Limb (tissue), 2 donors: Measurements from ENCODE around the gene GJB2.

Source experiments
- DNase-seq, 2 donors: peaks; one replicate each; pipeline ENCODE4 v3.0.0-alpha.2; 2016; ENCODE audit errors: extremely low spot score in 2 of 2

Gene GJB2

DNA sequence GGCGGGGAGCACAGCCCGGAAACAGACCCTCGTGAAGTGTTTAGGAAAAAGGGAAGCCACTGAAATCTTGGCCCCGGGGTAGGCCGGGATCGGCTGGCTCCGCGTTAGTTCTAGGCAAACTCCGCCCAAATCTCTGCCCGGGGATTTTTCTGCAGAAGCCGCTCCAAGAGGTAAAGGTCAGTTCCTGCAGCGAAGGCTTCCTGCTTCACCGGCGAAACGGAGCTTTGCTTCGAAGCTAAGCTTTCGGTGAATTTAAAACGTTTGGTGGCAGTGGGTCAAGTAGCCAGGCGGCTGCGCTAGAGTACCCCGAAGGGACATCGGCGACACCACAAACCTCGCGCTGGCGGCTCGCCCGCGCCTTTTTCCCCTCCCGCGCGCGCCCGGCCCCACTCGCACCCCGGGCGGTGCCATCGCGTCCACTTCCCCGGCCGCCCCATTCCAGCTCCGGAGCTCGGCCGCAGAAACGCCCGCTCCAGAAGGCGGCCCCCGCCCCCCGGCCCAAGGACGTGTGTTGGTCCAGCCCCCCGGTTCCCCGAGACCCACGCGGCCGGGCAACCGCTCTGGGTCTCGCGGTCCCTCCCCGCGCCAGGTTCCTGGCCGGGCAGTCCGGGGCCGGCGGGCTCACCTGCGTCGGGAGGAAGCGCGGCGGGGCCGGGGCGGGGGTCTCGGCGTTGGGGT is 441 bp downstream of the GJB2 start:
- DNase-seq: peak in 1 of 2 donors; percentile 49

DNA sequence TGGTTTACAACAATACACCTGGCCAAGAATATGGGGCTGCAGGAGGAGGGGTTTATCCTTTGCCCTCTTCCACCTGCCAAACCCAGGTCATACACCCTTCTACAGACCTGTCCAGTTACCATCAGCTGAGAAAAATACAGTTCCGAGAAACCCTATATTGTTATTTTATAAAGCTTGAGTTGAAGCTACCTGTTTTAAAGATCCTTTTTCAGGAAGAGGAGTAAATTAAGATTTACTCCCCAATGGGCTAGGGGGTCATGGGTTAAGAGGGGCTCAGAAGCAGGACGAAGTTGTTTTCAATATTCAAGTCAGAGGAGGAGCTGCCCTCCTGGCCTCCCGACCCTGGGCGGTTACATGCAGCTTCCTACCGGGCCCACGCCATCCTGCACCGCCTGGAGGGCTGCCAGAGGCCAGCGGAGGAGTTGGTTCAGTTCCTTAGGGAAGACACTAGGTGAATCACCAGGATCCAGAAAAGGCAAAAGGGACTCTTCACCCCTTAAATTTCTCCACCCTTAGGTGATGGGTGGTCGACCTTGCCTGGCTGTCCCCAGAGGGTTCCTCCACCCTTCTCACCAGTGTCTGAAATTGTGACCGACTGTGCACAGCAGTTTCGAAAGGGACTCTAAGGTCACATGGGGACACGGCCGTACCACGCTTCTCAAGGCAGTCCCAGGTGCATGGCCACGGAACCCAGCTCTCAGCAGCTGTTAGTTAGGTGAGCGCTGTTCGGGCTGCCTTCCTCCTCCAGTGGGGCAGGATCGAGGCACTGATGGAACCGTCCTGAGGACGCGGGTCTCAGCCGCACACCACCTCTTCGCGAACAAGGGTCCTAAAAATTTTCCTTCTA is 1.2 kb downstream of the GJB2 start:
- no peak for DNase-seq

DNA sequence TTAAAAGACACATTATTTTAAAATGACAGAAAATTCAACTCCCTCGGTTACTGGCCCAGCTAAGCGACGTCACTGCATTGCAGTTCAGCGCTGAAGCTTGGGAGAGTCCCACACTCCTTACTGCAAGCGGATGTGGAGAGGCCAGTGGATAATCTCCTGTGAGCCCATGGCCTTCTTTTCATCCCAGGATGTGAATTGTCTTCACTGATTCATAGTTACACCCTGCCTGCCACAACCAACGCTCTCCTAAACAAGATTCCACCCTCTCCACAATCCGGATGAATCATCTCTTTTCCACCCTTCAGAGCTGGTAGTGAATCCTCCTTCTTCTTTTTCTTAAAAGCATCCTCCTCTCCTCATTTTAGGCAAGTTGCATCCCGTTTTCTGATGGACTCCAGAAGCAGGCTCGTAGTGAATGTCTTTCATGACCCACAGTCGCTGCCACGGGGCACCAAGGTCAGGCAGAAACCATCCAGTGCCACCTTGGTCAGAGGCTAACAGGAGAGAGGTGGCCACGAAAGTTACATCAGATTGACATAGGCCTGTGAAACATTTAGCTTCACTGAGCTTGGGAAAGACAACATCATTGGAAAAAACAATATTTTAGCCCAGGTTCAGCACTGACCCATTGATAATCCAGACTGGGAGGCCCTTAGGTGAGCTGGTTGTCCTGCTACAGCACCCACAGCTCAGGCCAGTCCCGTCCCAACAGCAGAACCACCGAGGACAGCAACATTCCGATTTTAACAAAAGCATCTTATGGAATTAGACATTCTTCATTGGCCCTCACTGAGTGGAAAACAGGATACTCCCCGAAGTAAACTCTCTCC is 2.0 kb downstream of the GJB2 start:
- no peak for DNase-seq

DNA sequence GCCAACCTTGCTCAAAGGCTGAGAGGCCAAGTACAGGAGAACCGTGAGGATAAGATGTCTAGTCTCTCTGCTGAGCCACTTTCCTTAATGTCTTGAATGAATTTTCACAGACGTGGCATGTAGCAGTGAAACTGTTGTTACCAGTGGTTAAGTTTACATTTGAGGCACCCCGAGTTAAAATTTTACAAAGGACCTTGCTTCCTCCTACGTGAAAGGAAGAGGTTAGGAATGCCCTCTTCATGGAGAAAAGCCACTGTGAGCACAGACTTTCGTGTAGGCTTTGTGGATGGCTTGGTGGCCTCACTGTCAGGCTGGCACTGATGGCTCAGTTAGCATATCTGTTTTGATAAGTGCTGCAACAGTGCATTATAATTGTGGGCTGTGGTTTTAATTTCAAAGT is 2.7 kb downstream of the GJB2 start:
- DNase-seq: no peak

DNA sequence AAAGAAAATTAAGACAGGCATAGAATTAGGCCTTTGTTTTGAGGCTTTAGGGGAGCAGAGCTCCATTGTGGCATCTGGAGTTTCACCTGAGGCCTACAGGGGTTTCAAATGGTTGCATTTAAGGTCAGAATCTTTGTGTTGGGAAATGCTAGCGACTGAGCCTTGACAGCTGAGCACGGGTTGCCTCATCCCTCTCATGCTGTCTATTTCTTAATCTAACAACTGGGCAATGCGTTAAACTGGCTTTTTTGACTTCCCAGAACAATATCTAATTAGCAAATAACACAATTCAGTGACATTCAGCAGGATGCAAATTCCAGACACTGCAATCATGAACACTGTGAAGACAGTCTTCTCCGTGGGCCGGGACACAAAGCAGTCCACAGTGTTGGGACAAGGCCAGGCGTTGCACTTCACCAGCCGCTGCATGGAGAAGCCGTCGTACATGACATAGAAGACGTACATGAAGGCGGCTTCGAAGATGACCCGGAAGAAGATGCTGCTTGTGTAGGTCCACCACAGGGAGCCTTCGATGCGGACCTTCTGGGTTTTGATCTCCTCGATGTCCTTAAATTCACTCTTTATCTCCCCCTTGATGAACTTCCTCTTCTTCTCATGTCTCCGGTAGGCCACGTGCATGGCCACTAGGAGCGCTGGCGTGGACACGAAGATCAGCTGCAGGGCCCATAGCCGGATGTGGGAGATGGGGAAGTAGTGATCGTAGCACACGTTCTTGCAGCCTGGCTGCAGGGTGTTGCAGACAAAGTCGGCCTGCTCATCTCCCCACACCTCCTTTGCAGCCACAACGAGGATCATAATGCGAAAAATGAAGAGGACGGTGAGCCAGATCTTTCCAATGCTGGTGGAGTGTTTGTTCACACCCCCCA is 3.8 kb downstream of the GJB2 start:
- no peak for DNase-seq

DNA sequence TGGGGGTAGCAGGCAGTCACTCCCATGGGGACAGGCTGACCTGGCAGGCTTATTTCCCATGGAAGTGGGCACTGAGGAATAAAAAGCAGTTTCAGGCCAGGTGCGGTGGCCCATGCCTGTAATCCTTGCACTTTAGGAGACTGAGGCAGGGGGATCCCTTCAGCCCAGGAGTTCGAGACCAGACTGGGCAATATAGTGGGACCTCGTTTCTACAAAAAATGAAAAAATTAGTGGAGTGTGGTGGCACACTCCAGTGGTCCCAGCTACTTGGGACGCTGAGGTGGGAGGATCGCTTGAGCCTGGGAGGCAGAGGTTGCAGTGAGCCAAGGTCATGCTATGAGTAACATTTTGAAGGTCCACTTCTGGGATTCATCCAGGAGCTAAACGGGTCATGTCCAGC is 6.0 kb downstream of the GJB2 start:
- no peak for DNase-seq

DNA sequence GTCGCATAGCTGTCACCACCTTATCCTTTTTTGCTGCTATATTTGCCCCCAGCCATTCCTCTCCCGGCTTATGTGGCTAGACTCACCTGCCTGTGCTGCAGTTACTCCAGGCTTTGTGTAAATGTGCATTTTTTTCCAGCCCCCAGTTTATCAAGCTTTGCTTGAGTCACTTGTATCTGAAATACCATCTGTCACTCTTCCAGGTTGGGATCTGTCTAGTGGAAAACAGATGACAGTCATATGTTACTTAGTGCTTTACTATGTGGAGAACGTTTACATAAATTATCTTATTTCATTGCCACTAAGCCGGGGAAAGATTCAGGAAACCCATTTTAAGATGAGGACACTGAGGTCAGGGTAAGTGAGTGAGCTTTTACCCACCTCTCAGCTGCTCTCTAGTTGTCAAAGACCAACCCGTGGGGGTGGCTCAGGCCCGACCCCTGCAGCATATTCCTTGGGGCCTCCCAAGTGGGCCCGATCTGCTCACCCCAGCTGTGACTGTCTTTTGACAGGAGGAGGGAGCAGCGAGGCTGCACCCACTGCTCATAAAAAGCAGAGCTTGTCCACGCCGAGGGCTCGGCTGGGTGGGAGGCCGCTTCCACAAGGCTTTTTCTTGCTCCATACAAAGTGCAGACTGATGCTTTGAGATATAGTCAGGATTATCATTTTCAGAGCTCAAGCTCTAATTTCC is 7.2 kb downstream of the GJB2 start:
- no peak for DNase-seq

DNA sequence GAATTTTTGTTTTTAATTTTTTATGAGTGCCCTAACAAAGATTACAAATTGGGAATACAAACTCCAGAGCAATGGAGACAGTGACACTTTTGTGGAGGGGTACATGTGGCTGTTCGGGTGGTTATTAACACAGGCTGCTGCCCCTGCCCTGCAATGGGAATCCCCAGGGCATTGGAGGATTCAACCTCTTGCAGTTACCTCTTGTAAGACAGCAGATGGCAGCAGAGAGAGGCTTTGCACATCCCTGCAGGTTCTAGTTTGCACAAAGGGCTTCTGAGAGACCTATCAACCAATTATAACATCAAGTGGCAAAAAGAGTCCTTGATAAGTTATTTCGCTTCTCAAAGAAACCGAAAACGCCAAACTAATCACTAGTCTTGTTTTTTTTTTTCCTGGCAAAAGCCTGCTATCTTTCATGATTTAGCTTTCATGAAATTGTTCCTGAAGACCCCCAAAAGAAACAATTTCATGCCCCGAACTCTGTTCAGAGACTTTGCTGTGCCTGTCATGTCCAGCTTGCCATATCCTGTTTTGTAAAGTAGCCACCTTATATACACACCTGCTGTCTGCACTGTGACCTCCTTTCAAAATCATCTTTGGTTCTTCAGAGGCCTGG is 10.4 kb downstream of the GJB2 start:
- DNase-seq: peak; percentile 71 to 82

DNA sequence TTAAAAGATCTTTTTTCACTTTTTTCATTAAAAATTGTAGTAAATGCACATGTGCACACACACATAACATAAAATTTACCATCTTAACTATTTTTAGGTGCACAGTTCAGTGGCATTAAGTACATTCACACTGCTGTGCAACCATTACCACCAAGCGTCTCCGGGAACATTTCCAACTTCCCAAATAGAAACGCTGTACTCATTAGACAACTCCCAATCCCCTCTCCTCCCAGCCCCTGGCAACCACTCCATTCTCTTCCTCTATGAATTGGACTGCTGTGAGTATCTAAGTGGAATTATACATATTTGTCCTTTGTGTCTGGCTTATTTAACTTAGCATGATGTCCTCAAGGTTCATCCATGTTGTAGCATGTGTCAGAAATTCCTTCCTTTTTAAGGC is 11.6 kb downstream of the GJB2 start:
- DNase-seq: no peak

DNA sequence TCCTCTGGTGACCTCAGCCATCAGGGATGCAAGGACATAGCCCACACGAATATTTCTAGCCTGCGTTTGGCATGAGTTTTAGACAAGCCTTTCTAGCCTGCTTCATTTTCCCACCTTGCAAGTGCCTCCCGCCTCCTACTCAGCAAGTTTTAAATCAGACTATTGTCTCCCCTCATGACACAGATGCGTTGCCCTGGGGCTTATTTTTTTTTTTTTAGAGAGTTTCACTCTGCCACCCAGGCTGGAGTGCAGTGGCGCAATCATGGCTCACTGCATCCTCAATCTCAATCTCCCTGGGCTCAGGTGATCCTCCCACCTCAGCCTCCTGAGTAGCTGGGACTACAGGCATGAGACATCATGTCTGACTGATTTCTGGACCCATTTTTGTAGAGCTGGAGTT is 14.6 kb downstream of the GJB2 start:
- no peak for DNase-seq

DNA sequence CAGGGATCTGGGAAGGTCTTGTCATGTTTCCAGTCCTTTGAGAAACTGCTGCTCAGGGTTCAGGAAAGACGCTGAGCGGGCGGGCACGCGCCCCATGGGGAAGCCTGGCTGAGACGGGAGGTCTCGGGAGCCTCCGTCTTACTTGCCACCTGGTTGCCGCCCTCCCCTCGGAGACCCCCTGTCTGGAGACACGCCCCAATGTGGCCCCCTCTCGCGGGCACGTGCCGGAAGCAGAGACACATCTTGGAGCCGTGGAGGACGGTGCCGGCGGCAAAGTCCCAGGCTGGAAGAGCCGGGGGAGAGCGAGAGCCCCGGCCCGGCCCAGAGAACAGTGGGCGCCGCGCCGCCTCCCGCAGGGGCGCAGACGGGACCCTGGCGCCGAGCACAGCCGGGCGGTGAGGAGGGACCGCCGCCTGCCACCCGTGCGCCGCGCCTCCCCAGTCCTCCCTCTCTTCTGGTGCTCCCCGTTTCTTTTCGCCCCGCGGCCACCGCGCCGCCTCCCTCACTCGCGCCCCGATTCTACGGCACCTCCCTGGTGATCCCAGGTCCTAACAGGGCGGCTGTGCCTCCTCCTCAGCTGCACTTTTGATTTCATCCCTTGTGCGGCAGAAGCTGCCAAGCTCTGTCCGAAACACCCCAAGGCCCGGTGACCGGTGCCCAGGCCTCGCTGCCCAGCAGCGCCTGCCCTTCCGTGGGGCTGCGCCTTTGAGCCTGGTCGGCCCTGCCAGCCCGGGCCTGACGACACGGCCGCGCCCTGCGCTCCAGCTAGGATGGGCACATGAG is 15.5 kb downstream of the GJB2 start:
- no peak for DNase-seq

DNA sequence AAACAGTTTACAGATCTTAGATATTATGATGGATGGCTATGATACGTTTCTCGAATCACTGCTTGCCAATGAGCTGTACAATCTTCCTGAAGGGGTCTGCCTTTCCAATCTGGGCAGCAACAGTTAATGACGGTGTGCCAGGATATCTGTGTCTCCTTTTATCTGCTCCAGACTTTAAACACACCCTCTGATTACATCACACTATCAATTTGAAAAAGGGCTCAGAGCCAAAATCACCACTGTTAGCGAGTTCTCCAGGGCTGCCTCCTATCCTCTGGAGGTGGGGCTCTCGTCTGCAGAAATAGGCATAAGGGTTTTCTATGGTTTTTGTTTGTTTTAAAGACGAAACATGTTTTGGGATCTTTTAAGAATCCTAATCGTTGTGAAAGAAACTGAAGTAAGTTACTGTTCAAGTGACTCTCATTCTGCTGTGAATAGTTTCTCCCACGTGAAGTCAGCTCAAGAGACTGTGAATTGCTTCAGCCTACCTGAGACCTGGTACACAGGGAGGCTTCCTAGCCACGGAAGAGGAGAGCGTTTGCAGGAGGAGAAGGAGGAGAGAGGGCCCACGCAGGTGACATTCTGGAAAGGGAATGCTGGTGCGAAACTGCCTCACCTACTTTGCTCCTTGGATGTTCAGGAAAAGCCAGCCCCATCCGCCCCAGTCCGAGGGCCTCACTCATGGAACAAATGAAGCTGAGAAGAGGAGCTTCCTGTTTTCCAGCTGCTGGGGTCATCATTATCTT is 16.7 kb downstream of the GJB2 start:
- DNase-seq: no peak

DNA sequence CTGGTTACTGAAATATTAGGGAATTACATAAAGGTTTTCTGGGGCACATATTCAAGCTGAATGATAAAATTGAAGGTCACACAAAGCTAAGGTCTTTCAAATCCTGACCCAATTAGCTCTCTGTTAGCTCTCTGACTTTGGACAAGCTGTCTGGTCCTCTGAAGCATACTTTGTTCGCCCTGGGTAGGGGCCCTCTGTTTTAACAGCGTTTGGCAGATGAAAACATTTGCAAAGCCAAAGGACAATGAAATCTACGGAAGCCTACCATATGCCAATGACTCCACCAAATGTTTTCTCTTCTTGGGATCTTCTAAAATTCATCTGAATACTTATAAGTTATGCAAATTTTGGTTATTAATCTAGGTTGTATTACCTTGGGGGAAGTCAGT is 17.3 kb downstream of the GJB2 start:
- DNase-seq: no peak

DNA sequence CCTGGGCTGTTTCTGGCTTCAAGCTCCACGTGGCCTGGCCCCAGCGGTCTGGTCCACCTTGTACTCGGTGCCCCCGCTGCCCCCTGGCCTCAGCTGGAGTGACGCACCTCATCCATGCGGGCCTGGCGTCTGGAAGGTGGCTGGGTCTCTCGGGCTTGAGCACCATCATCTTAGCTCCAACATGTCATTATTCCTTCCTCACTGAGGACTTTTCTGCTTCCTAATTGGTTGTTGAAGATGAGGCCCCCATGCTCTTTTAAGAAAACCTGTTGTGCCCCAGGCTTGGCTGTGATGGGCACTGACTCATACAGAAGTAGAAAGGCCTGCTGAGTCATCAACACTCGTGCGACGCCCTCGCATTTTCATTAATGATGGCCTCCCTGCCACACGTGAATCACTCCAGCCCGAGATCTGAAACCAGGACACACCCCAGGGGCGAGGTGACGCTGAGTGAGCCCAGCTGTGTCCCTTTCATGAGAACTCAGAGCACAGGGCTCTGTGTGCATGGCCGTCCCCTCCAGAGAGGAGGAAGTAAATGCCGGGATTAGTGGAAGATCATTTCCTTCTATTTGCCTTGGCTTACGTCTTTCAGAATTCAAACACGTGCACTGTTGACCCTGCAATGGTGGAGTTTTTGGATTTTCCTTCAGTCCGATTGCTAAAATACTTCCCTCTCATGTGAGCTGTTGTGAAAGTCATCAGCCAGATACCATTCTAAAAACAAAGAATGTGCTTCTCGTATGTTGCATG is 17.9 kb downstream of the GJB2 start:
- DNase-seq: no peak

DNA sequence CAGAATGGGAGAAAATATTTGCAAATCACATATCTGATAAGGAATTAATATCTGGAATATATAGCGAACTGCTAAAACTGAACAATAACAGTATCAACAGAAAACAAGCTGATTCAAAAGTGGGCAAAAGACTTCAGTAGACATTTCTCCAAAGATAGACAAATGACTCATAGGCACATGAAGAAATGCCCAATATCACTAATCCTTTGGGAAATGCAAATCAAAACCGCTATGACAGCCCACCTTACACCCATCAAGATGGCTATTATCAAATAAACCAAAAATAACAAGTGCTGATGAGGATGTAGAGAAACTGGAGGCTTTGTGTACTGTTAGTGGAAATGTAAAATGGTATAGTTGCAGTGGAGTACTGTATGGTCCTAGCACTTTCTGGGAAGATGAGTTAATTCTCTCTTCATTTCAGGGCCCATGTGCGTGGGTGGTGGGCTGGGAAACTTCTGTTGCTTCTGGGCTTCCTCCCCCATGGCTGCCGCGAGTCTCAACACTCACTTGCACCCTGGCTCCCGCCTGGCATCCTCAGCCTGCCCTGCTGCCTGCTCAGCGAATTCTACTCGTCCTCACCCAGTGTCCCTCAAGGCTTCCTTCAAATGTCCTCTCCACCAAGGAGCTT is 19.5 kb downstream of the GJB2 start:
- DNase-seq: no peak

DNA sequence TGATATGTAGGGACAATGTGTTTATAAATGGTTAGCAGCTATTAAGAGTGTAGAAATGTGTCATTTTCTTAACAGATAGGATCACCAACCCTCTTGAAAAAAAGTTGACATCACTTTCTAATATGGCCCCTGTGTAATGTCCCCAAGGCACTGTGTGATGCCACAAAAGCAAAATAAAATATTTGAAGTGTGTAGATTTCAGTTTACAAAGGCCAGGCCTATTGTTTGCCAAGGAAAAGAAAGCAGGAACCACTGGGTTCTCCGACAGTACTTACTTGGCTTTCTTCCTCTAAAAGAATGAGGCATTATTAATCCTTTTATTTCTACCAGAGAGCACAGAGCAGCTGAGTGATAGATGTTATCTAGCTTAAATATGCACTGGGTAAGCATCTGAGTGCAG is 21.4 kb downstream of the GJB2 start:
- DNase-seq: no peak

DNA sequence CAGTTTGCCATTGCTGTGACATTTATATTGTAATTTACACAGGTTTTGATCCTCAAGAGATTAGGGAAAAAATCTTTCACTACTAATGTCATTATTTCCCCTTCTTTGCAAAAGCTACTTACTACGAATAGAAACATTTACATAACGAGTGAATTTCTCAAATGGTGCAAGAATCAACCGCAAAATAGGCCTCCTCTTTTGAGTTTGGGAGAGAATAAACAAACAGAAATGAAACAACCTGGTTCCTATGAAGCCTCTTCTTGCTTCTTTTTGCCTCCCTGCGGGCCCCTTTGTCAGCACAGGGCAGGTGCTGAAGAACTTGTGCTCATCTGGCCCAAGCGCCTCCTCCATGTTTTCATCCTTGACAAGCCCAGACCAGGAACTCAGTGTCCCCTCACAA is 21.8 kb downstream of the GJB2 start:
- DNase-seq: no peak

DNA sequence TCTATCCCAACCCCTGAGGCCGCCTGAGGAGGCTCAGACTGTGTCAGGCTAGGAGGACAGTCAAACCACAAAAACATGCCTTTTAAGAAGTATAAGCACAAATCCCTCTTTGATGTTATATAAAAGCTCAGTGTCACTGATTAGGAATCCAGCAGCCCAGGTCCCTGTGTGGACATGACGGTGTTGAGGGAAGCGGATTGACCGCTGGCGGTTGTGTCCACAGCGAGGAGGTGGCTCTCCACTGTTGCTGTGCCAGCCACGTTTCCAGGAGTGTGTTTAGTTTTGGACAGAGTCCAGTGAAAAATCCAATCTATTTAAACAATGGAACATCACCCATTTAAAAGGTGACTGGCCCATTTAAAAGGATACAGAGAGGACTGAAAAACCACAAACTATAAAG is 24.3 kb downstream of the GJB2 start:
- no peak for DNase-seq
